HG03565 (cell line): ENCODE results near the gene GNAS.

ENCODE experiments used
- ATAC-seq: cut with Tn5 transposase; IDR thresholded peaks from one replicate; pipeline ENCODE4 v1.9.1; 2021; ENCODE audit warnings: mild to moderate bottlenecking, moderate library complexity; ENCODE audit not compliant: unreplicated experiment

The GNAS gene

DNA sequence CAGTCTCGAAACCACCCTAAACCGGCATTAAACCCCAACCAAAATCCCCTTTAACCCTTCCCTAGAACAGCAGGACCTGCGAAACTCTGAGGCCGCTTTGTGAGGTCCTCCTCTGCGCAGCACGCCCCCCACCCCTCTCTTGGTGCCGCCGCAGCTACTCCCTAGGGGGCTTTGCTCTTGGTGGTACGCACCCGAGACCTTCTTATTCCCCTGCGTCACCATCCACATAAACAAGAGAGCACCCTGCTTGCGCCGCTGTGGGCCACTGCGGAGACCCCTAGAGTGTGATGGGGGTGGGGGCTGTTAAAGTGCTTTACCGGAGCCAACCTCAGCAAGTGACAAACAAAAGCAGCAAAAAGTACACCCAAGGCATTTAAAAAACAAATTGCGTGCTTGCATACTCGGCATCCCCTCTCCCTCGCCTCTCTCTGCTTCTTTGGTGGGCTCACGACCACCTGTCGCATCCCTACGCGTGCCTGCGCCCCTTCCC lies 502 bp upstream of the GNAS start:
- ATAC-seq, result no peak

GRCh38 chr20:58853466-58853865 lies 950 bp downstream of the GNAS start:
- ATAC-seq, result no peak

GRCh38 chr20:58853976-58854637 lies 1.6 kb downstream of the GNAS start:
- ATAC-seq, result no peak

DNA sequence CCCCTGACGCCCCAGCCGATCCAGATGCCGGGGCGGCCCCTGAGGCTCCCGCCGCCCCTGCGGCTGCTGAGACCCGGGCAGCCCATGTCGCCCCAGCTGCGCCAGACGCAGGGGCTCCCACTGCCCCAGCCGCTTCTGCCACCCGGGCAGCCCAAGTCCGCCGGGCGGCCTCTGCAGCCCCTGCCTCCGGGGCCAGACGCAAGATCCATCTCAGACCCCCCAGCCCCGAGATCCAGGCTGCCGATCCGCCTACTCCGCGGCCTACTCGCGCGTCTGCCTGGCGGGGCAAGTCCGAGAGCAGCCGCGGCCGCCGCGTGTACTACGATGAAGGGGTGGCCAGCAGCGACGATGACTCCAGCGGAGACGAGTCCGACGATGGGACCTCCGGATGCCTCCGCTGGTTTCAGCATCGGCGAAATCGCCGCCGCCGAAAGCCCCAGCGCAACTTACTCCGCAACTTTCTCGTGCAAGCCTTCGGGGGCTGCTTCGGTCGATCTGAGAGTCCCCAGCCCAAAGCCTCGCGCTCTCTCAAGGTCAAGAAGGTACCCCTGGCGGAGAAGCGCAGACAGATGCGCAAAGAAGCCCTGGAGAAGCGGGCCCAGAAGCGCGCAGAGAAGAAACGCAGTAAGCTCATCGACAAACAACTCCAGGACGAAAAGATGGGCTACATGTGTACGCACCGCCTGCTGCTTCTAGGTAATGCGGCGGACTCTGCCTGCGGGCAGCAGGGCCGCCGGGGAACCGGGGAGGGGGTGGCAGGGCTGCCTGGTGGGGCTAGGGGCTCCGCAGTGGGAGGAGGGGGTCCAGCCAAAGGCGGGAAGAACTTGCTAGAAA lies 2.3 kb downstream of the GNAS start:
- no peak for ATAC-seq

DNA sequence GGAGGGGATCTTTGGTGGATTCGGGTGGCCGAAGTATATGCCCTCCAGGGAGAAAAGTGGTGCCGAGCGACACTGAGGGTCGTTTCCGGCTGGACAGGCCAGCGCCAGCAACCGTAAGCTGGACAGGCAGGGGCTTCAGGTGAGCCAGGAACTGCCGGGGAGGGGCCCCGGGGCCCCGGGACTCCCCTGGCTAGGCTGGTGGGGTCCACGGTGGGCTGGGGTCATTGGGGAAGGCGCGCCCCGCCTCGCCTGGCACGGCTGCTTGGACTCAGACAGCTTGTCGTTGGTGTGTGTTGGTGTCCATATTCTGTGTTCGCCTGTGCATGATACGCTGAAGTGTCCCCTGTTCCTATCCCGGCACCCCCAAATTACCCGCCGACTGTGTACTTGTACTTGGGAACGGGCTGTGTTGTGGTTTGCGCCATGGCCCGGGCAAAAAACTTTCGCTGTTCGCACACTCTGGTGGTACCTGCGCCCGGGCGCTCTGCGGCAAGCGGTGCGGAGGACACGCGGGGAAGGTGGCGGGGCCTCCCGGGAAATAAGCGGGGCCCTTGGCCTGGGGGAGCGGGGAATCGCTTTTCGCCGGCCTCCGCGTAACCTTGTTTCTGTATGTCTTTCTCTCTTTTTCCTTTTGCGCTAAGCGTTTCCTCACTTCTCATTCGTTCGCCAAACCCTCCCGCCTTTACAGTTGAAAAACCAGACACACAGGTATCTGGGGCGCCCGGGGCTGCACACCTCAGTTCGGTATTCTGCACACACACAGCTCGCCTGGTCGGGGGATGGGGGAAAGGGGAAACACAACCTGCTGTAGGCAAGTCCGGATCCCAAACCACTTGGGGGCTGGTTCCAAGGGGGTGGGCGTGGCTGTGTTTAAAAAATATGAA lies 3.2 kb downstream of the GNAS start:
- ATAC-seq, result no peak

DNA sequence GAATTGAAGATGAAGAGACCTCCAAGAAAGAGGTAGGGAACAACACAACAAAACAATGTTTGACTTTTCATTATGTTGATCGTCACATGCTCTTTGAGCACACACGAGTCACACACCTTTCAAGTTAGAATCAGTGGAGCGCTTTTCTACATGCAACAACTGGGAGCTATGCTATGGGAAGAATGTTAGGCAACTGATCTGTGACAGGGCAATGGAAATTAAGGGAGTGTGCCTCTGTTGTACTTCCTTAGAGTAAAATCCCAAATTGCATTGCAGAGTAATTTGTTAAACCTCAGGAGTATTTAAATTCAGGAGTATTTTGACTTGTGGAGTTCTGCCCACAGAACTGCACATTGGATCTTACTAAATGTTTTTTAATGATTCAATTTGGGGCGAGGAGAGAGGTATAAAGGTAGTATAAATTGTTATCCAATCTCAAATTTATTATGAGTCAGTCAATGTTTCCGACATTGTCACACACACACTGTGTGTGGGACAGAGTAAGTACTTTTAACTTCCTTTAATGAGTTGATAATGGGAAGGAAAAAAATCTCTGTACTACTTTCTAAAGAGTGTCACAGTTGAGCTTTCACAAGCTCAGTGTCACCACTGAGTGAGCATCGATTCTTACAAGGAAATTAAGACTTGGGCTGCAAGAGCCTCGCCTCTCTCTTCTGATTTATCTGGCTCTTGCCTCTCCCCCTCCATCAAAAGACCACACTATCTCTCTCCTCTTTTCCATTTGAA lies 10.7 kb downstream of the GNAS start:
- no peak for ATAC-seq

GRCh38 chr20:58864346-58864745 lies 11.8 kb downstream of the GNAS start:
- no peak for ATAC-seq

DNA sequence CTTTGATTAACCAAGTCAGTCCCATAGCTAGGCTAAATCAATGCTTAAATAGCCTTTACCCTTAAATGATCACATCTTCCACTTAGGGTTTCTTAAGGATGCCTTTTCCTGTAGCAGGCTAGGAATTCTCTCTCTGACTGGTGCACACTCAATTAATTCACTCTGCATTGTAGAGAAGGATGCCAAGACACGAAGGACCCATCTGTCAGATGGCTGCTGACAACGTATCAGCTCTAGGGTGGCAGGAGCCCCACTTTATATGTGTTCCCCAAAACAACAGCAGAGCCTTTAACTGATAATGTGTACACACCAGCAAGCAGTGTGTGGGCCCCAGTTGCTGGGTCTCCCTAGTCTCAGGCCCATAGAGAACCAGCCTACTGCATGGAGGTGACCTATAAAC lies 13.3 kb downstream of the GNAS start:
- no peak for ATAC-seq

GRCh38 chr20:58867211-58867610 lies 14.7 kb downstream of the GNAS start:
- ATAC-seq, result no peak

- ATAC-seq, result no peak
Measured at GRCh38 chr20:58868795-58869194, 16.3 kb downstream of the GNAS start.

- ATAC-seq, result no peak
Measured at GRCh38 chr20:58869662-58870227, 17.2 kb downstream of the GNAS start.

- no peak for ATAC-seq
Measured at GRCh38 chr20:58870293-58871014, 17.9 kb downstream of the GNAS start.

DNA sequence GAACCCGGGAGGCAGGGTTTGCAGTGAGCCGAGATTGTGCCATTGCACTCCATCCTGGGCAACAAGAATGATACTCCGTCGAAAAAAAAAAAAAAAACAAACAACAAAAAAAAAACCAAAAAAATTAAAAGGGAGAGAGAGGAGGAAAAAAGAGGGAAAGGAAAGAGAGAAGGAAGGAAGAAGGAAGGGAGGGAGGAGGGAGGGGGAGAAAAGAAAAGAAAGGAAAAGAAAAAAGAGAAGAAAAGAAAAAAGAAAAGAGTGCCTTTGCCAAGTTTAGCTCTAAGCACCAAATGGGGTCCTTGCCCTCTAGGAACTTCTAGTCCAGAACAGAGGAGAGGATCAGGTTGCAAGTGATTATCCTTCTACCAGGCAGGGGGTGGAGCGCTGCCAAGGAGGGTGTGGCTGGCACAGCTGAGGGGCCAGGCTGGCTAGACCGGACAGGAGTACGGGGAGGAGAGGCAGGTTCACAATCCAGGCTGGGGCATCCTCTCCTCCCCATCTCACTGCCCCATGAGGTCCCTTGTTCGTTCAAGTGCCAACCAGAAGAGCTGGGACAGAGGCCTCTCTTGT lies 19.1 kb downstream of the GNAS start:
- ATAC-seq, result no peak

DNA sequence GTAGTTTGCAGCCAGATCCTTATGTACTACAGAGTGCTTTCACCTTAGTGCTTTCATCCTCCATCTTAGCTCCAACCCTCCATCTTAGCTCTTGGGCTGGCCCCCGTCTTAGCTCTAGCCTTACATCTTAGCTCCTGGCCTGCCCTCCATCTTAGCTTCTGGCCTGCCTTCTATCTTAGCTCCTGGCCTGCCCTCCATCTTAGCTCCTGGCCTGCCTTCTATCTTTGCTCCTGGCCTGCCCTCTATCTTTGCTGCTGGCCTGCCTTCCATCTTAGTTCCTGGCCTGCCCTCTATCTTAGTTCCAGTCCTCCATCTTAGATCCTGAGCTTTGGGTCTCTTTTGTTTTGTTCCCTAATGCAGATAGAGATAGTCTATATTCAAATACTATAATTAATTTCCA lies 22.0 kb downstream of the GNAS start:
- no peak for ATAC-seq

DNA sequence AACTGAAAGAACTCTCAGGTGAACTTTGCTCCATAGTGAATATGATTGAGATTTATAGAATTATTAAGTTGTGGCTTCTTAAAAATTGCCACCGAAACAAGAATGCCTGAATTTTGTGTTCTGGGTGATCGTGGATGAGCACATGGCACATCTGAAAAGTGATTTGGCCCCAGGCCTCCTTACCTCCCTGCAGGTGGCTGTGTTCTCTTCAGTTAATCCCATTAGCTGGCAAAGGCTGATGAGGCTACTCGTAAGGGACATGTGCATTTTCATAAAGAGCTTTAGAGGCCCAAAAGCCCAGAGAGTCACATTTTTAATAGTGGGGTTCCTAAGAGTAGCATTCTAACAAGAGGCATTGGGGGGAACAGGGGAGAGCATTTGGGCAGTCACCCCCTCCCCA lies 22.6 kb downstream of the GNAS start:
- ATAC-seq, result no peak

- no peak for ATAC-seq
Measured at GRCh38 chr20:58875541-58876134, 23.1 kb downstream of the GNAS start.

- ATAC-seq, result no peak
Measured at GRCh38 chr20:58876437-58876836, 23.9 kb downstream of the GNAS start.

DNA sequence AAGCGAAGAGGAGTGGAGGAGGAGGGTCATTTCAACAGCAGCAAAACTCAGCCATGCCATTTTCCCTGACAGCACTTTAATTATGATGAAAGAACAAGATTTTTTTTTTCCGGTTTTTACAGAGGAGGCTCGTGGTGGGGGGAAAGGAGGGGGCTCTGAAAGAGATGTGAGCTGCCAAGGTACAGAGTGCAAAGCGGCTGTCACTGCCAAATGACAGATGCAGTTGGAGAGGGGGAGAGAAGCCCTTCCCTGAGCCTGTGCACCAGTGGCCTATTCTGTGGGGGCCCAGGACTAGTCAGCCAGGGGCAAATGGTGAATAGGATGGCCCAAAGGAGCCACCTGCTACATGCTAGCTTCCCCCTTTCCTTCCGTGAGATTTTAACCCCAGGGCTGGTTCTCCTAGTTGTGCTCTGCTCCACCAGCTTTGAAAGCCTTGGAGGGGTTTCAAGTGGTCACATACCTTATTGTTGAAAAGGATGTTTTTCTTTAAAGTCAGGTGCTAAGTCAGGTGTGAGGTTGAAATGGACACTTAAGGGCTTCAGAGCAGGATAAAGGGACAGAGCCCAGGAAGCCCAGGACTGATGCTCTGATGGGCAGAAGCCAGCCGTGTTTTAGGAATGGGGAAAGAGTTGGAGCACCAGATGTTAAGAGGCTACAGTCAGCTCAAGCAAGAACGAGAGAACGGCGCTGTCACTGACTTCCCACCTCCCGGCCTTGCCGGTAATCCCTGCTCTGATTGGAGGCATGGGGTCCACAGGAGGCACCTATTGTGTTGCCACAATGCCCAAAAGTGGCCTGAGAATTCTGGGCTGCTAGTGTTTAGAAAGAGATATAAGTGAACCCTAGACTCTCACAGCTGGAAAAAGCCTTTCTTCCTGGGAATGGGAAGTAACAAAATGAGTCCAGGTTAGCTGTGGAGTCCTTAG lies 24.8 kb downstream of the GNAS start:
- no peak for ATAC-seq
